Heart left ventricle (tissue), 13 donors: ENCODE measurements around the gene DNM2.

Experiments used
- POLR2A ChIP-seq, 2 donors: fragments of 450-650 bp; IDR thresholded peaks; one replicate each; pipeline ENCODE4 v1.6.1; 2017; ENCODE audit warnings: antibody characterized with exemption in 2 of 2, mild to moderate bottlenecking in 2 of 2, moderate library complexity in 2 of 2
- TF ChIP-seq, protein P1 (sequence below), 12 donors: fragments of 200-600 bp; sonication (generic) in 4 of 12; IDR thresholded peaks; one replicate each; pipeline versions ENCODE4 v1.5.0 to v1.8.0; 2018 to 2022; ENCODE audit warnings: antibody characterized with exemption in 12 of 12, mild to moderate bottlenecking in 5 of 12
- donor health status: ischemic (EF 13 %, LVEDD 7.1; RV severe dilation, severe dysfunction).
- donor health status: DM: no; HTN: yes; CAD: no.
- donor health status: DM: no; HTN: no; CAD: no.
- donor health status: ischemic (EF 25% LVEDD 6.9; RV normal size, moderate dysfunction).
- donor health status: ischemic (EF 25% LVEDD 5.7; RV mildly dilated, moderate dysfunction).
- donor health status: ischemic (EF 35%, LVEDD 5.7; RV mildly dilated, moderate dysfunction).
- donor health status: nonischemic (EF 11% LVEDD 7.7; RV severe dilation, severe dysfunction).
- donor health status: DM: yes; HTN: yes; CAD: no.
- donor health status: PGD.
- donor health status: ischemic (EF 29% LVEDD 5.4; RV normal size, mild dysfunction).
- donor health status: nonischemic (EF 23%, LVEDD 6.1; RV moderate dilation, normal function).

DNA sequence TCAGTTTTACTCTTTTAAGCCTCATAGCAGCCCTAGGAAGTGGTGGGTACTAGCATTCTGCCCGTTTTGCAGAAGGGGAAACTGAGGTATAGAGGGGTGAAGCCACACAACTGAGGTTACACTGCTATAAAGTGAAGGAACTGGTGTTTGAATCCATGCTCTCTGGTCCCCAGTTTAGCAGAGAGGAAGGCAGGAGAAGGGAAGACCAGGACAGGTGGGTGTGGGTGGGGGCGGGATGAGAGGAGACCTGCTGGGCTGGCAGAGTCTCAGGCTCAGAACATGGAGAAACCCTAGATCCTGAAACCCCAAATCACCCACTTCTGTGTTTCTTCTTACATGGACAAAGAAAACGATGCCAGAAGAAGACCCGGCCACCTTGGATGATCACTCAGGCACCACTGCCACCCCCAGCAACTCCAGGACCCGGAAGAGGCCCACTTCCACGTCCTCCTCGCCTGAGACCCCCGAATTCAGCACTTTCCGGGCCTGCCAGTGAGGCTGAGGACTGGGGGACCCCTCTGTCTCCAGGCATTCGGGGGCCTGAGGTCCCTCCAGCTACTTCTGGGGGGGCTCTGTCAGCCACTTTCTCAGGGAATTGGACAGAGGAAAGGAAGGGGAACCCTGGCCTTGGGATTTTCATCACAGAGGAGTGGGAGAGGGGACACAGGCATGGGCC, 151.1 kb downstream of the DNM2 start:
- TF ChIP-seq, protein P1, sequence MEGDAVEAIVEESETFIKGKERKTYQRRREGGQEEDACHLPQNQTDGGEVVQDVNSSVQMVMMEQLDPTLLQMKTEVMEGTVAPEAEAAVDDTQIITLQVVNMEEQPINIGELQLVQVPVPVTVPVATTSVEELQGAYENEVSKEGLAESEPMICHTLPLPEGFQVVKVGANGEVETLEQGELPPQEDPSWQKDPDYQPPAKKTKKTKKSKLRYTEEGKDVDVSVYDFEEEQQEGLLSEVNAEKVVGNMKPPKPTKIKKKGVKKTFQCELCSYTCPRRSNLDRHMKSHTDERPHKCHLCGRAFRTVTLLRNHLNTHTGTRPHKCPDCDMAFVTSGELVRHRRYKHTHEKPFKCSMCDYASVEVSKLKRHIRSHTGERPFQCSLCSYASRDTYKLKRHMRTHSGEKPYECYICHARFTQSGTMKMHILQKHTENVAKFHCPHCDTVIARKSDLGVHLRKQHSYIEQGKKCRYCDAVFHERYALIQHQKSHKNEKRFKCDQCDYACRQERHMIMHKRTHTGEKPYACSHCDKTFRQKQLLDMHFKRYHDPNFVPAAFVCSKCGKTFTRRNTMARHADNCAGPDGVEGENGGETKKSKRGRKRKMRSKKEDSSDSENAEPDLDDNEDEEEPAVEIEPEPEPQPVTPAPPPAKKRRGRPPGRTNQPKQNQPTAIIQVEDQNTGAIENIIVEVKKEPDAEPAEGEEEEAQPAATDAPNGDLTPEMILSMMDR (IDR thresholded peaks at IDR 0.05) = no peak
- no peak for TF ChIP-seq POLR2A (IDR thresholded peaks at IDR 0.05)
